IMR-90 (cell line): ENCODE results near the gene STX2. TPM values are rescaled to one million over a fixed set of nuclear protein-coding genes. Genes with fewer than 3 reads are reported as not detected.
"Not testable (repeated sequence)": the region's sequence is repeated elsewhere in the genome, so short reads cannot be mapped to it uniquely, and the experiment has no call there.

Source experiments
- ATAC-seq: fragments of 200-7000 bp; cut with Tn5 transposase; 2 replicates; pipeline ENCODE4 v1.9.1; 2020; ENCODE audit warnings: low read depth, mild to moderate bottlenecking, moderate library complexity
- BruUV-seq: library from RNA; stranded (reverse); fragments of 400-500 nt; replicated peaks from 2 replicates; lab custom pipeline; 2021; lab: Mats Ljungman, UMichigan
- CTCF ChIA-PET: fragments of 300-600 bp; formaldehyde crosslinking; extraction: SDS; loops from one replicate; lab custom pipeline; 2021; ENCODE audit warnings: antibody characterized with exemption; lab: Yijun Ruan, JAX
- POLR2A ChIA-PET: fragments of 300-600 bp; sonication (Branson Sonifier 250); formaldehyde crosslinking; loops from one replicate; lab custom pipeline; 2022; ENCODE audit warnings: antibody characterized with exemption; ENCODE audit not compliant: unreplicated experiment; lab: Charles Lee
- DNase-seq: peaks from one replicate; pipeline ENCODE4 v3.0.0; 2013
- H2AFZ ChIP-seq: replicated peaks from 2 replicates; pipeline ENCODE3; 2013; ENCODE audit warnings: low read length, mild to moderate bottlenecking; ENCODE audit not compliant: poor library complexity
- H2AK5ac ChIP-seq: 2 replicates; pipeline ENCODE4 v1.6.1; 2013; ENCODE audit warnings: low read depth, low read length, inconsistent platforms
- H2AK9ac ChIP-seq: replicated peaks from 2 replicates; pipeline ENCODE3; 2013; ENCODE audit warnings: mild to moderate bottlenecking, low read depth, low read length, moderate library complexity; ENCODE audit not compliant: poor library complexity
- H2BK120ac ChIP-seq: 2 replicates; pipeline ENCODE4 v1.6.1; 2013; ENCODE audit warnings: low read depth, low read length, inconsistent platforms
- H2BK15ac ChIP-seq: 3 replicates; pipeline ENCODE4 v1.6.1; 2013; ENCODE audit warnings: low read depth, low read length, inconsistent platforms
- H2BK20ac ChIP-seq: 2 replicates; pipeline ENCODE4 v1.6.1; 2013; ENCODE audit warnings: low read depth, mild to moderate bottlenecking, inconsistent platforms, low read length, moderate library complexity
- H2BK5ac ChIP-seq: 2 replicates; pipeline ENCODE4 v1.6.1; 2013; ENCODE audit warnings: mild to moderate bottlenecking, low read depth, low read length, inconsistent platforms; ENCODE audit not compliant: poor library complexity, severe bottlenecking
- H3K14ac ChIP-seq: replicated peaks from 2 replicates; pipeline ENCODE4 v1.6.1; 2013; ENCODE audit warnings: low read depth, low read length, inconsistent platforms
- H3K18ac ChIP-seq: 2 replicates; pipeline ENCODE4 v1.6.1; 2013; ENCODE audit warnings: low read depth, low read length, control low read depth
- H3K23ac ChIP-seq: 2 replicates; pipeline ENCODE4 v1.6.1; 2013; ENCODE audit warnings: low read depth, low read length, inconsistent platforms
- H3K27ac ChIP-seq: 2 replicates; pipeline ENCODE4 v1.5.1; 2013; ENCODE audit warnings: mild to moderate bottlenecking, control low read depth, low read length; ENCODE audit not compliant: insufficient read depth
- H3K27me3 ChIP-seq: 2 replicates; pipeline ENCODE4 v1.6.1; 2013; ENCODE audit warnings: low read length; ENCODE audit not compliant: control insufficient read depth, insufficient read depth
- H3K36me3 ChIP-seq: 2 replicates; pipeline ENCODE4 v1.6.1; 2013; ENCODE audit warnings: low read length, mixed read lengths; ENCODE audit not compliant: control insufficient read depth, insufficient read depth
- H3K4ac ChIP-seq: 2 replicates; pipeline ENCODE4 v1.6.1; 2013; ENCODE audit warnings: low read depth, low read length, inconsistent platforms
- H3K4me1 ChIP-seq: 2 replicates; pipeline ENCODE4 v1.6.1; 2013; ENCODE audit warnings: low read length, mixed read lengths; ENCODE audit not compliant: control insufficient read depth, insufficient read depth
- H3K4me2 ChIP-seq: 2 replicates; pipeline ENCODE4 v1.6.1; 2013; ENCODE audit warnings: low read depth, mild to moderate bottlenecking, control low read depth, low read length, moderate library complexity
- H3K4me3 ChIP-seq: 2 replicates; pipeline ENCODE4 v1.5.1; 2013; ENCODE audit warnings: low read depth, mild to moderate bottlenecking, control low read depth, low read length, moderate library complexity; ENCODE audit not compliant: insufficient read depth
- H3K56ac ChIP-seq: 2 replicates; pipeline ENCODE4 v1.6.1; 2013; ENCODE audit warnings: low read length, inconsistent platforms; ENCODE audit not compliant: insufficient read depth; ENCODE audit errors: extremely low read depth
- H3K79me1 ChIP-seq, 2 experiments: 2 replicates each; pipeline ENCODE4 v1.6.1; 2013; ENCODE audit warnings: low read length in 2 of 2, inconsistent platforms in 1 of 2, low read depth in 1 of 2
- H3K9ac ChIP-seq: 2 replicates; pipeline ENCODE4 v1.6.1; 2013; ENCODE audit warnings: low read depth, low read length, control low read depth
- H3K9me1 ChIP-seq: 2 replicates; pipeline ENCODE4 v1.6.1; 2013; ENCODE audit warnings: low read length, inconsistent platforms; ENCODE audit not compliant: insufficient read depth
- H3K9me3 ChIP-seq: 2 replicates; pipeline ENCODE4 v1.6.1; 2013; ENCODE audit warnings: low read length; ENCODE audit not compliant: control insufficient read depth, insufficient read depth
- H4K20me1 ChIP-seq: 2 replicates; pipeline ENCODE4 v1.6.1; 2013; ENCODE audit warnings: low read length, inconsistent platforms; ENCODE audit not compliant: insufficient read depth
- H4K5ac ChIP-seq: 2 replicates; pipeline ENCODE4 v1.6.1; 2013; ENCODE audit warnings: mild to moderate bottlenecking, low read depth, low read length, control low read depth
- H4K8ac ChIP-seq, 2 experiments: 2 replicates each; pipeline ENCODE4 v1.6.1; 2013; ENCODE audit warnings: low read depth in 2 of 2, low read length in 2 of 2, control low read depth in 1 of 2, inconsistent platforms in 1 of 2
- H4K91ac ChIP-seq: 2 replicates; pipeline ENCODE4 v1.6.1; 2013; ENCODE audit warnings: low read depth, low read length, inconsistent platforms; ENCODE audit not compliant: insufficient read depth
- WGBS, 2 experiments: methylation state at CpG; one replicate each; pipeline versions ENCODE4 v1.1.5 to v1.1.7; 2013; ENCODE audit warnings: missing lambda C conversion rate in 2 of 2; ENCODE audit not compliant: insufficient read length in 1 of 2; ENCODE audit errors: extremely low coverage in 2 of 2; 5-methylcytosine and 5-hydroxymethylcytosine counted together
- dilution Hi-C: fragments of 300-500 bp; cut with HindIII; formaldehyde crosslinking; loops from one replicate; pipeline ENCODE4 v1.14.3; 2018; ENCODE audit warnings: low sequenced_read_pairs; ENCODE audit not compliant: unreplicated experiment
- in situ Hi-C: fragments of 300-500 bp; cut with MboI; formaldehyde crosslinking; loops from 3 replicates; pipeline ENCODE4 v1.14.3; 2019; ENCODE audit warnings: low sequenced_read_pairs, inconsistent platforms, mixed read lengths
- intact Hi-C: fragments of 100-400 bp; cut with micrococcal nuclease; formaldehyde crosslinking; loops from 2 replicates; pipeline ENCODE4 v1.10.0; 2022
- polyA plus RNA-seq, 3 experiments: library from polyadenylated mRNA; depleted of rRNA; stranded (reverse); fragments of >200 nt; gene quantifications; 2 replicates each; pipeline ENCODE4 v1.2.3, GENCODE V29; 2012; ENCODE audit warnings: low replicate concordance in 1 of 3
- total RNA-seq: library from RNA; depleted of rRNA; stranded (reverse); fragments of >200 nt; gene quantifications from 2 replicates; pipeline ENCODE4 v1.2.3, GENCODE V29; 2012

STX2 gene
- total and polyA plus RNA-seq, 2 of the 4 experiments (the other 2 are of a cell fraction) = 26.9 to 32.5 TPM

- H4K91ac ChIP-seq, in situ Hi-C loops, H2BK120ac ChIP-seq, H4K20me1 ChIP-seq, H2AK5ac ChIP-seq, H2AFZ ChIP-seq, H4K5ac ChIP-seq, H2BK15ac ChIP-seq, H3K4me1 ChIP-seq, H3K27me3 ChIP-seq, BruUV-seq, H4K8ac ChIP-seq, H3K9ac ChIP-seq, POLR2A ChIA-PET, CTCF ChIA-PET, H3K36me3 ChIP-seq, H2BK5ac ChIP-seq, H3K18ac ChIP-seq, H3K4ac ChIP-seq, H3K56ac ChIP-seq, H3K79me1 ChIP-seq, DNase-seq, H2BK20ac ChIP-seq, H3K9me1 ChIP-seq, H3K27ac ChIP-seq, intact Hi-C loops, H3K4me2 ChIP-seq, ATAC-seq, H3K23ac ChIP-seq, H3K14ac ChIP-seq, H3K9me3 ChIP-seq, H2AK9ac ChIP-seq, H3K4me3 ChIP-seq, dilution Hi-C loops: not testable (repeated sequence)
- WGBS, 2 experiments = no CpG with 5 or more reads among the region's 6 CpGs
Measured at GRCh38 chr12:130848105-130848504, 9.1 kb upstream of the STX2 start.
